ENCODE results near the gene TTC28.

The TTC28 gene

DNA sequence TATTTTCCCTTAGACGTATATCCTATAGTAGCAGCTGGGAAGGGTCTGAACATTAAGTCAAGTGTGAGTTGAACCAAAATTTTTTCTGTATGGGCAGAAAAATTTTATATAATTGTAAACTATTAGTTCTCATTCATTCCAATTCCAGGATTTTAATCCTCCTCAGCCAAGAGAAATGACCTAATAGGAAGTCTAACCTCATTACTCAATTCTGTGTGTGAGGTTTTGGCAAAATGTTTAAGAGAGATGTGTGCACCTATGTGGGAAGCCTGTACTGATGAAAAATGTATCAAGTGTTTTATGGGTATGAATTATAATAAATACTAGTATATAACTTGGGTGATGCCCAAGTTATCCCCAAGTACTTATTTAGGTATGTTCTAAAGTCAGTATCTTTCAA lies 449.0 kb downstream of the TTC28 start:
- TF ChIP-seq, protein P1, sequence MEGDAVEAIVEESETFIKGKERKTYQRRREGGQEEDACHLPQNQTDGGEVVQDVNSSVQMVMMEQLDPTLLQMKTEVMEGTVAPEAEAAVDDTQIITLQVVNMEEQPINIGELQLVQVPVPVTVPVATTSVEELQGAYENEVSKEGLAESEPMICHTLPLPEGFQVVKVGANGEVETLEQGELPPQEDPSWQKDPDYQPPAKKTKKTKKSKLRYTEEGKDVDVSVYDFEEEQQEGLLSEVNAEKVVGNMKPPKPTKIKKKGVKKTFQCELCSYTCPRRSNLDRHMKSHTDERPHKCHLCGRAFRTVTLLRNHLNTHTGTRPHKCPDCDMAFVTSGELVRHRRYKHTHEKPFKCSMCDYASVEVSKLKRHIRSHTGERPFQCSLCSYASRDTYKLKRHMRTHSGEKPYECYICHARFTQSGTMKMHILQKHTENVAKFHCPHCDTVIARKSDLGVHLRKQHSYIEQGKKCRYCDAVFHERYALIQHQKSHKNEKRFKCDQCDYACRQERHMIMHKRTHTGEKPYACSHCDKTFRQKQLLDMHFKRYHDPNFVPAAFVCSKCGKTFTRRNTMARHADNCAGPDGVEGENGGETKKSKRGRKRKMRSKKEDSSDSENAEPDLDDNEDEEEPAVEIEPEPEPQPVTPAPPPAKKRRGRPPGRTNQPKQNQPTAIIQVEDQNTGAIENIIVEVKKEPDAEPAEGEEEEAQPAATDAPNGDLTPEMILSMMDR (IDR thresholded peaks at IDR 0.05; ENCODE audit: insufficient read depth, low read length, missing control alignments): no peak
- DNase-seq (ENCODE audit: low read depth, low spot score): no peak
- CTCF ChIA-PET: interaction anchor here (1.7 kb wide), 1 partner anchor 11 kb away, joined by 7 read pairs; no protein-coding TSS in a partner anchor
- H3K4me3 ChIP-seq (ENCODE audit: low read depth, low read length): no peak overlapping the region
- POLR2A ChIA-PET: no interaction called here

GRCh38 chr22:28229566-28230485 lies 449.8 kb downstream of the TTC28 start:
- DNase-seq (ENCODE audit: low read depth, low spot score): no peak
- ChIA-PET CTCF (interaction anchor here (0.9 to 2.1 kb wide), 4 partner anchors 10 to 213 kb away, joined by 3 to 9 read pairs (median 5); no protein-coding TSS in a partner anchor), POLR2A (no interaction called here)

DNA sequence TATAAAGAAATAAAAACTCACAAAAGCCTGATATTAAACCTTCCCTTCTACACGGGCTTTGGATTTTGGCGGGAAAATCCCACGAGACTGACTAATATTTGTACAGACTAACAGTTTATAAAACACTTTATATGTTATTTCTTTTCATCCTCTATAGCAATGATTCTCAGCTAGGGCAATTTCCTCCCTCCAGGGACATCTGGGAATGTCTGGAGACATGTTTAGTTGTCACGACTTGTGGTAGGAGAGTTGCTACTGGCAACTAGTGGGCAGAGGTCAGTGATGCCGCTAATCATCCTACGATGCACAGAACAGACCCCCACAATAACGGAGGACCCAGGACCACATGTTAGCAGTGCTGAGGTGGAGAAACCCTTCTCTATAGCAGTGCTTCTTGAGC lies 455.8 kb downstream of the TTC28 start:
- POLR2A ChIA-PET: no interaction called here
- DNase-seq (ENCODE audit: low read depth, low spot score): no peak
- CTCF ChIA-PET: interaction anchor here (0.9 kb wide), 1 partner anchor 29 kb away, joined by 3 read pairs; no protein-coding TSS in a partner anchor
- H3K4me3 ChIP-seq (ENCODE audit: low read depth, low read length): no peak overlapping the region
- TF ChIP-seq, protein P1 (IDR thresholded peaks at IDR 0.05; ENCODE audit: insufficient read depth, low read length, missing control alignments): no peak

More at GRCh38 chr22:28229566-28230485, 449.8 kb downstream of the TTC28 start:
- TF ChIP-seq, protein P1 (IDR thresholded peaks at IDR 0.05; ENCODE audit: insufficient read depth, low read length, missing control alignments): no peak
- no peak overlapping the region for H3K4me3 ChIP-seq (ENCODE audit: low read depth, low read length)

DNA sequence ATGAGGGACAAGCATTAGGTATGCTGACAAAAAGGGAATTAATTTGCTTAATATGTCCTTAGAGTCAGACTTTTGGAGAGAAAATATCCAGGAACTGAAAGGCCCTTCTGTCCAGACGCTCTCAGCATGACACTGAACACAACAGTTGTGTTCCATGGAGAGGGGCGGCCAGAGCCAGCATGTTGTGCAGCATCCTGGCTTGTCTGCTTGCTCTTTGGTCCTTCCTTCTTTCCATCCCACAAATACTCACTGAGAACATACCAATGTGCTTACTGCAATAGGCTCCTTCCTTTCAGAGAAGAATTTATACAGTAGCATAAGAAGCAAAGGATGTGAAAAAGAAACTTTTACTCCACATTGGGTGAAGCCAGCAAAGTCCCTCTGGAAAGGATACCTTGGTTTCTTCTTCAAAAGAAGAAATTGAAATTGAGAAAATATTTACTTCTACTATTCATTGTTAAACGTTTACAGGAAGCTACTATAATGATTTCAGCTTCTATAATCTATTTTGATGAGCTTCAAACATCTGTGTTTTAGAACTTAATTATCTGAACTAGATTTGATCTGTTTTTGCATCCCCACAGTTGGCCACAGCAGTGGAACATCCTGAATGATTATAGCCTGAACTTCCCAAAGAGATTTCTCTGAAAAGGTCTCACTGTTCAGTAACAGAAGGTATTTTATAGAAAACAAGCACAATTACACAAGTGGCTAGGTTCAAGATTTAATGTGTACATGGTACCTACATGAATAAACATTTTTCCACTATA lies 456.5 kb downstream of the TTC28 start:
- no peak for DNase-seq (ENCODE audit: low read depth, low spot score)
- TF ChIP-seq, protein P1 (IDR thresholded peaks at IDR 0.05; ENCODE audit: insufficient read depth, low read length, missing control alignments): no peak
- ChIA-PET POLR2A (no interaction called here), CTCF (interaction anchor here (0.9 kb wide), 1 partner anchor 30 kb away, joined by 3 read pairs; no protein-coding TSS in a partner anchor)
- H3K4me3 ChIP-seq (ENCODE audit: low read depth, low read length): no peak overlapping the region

DNA sequence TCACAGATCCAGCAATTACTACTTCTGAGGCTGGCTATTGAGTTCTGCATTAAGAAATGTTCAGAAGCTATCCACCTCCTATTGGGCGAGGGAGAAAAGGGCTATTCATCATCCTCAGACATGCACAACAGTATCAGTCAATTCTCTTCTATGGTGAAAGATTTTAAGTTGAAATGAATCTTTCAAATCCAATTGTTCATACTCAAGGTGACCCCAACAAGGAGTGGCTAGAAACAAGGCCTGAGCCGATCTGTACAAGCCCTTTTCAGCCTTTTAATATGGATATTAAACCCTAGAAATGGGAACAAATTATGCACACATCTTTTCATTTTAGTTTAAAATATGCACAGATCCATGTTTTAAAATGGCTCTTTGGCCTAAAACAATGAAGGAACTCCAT lies 457.1 kb downstream of the TTC28 start:
- CTCF ChIA-PET: interaction anchor here (1.0 to 1.3 kb wide), 3 partner anchors 9 to 606 kb away, joined by 3 to 4 read pairs (median 3); no protein-coding TSS in a partner anchor
- POLR2A ChIA-PET: no interaction called here
- no peak for DNase-seq (ENCODE audit: low read depth, low spot score)
- no peak overlapping the region for H3K4me3 ChIP-seq (ENCODE audit: low read depth, low read length)
- TF ChIP-seq, protein P1 (IDR thresholded peaks at IDR 0.05; ENCODE audit: insufficient read depth, low read length, missing control alignments): no peak

Measured in AG04449 (cell line).